Measurements from ENCODE around the gene CREBBP.

The CREBBP gene

DNA sequence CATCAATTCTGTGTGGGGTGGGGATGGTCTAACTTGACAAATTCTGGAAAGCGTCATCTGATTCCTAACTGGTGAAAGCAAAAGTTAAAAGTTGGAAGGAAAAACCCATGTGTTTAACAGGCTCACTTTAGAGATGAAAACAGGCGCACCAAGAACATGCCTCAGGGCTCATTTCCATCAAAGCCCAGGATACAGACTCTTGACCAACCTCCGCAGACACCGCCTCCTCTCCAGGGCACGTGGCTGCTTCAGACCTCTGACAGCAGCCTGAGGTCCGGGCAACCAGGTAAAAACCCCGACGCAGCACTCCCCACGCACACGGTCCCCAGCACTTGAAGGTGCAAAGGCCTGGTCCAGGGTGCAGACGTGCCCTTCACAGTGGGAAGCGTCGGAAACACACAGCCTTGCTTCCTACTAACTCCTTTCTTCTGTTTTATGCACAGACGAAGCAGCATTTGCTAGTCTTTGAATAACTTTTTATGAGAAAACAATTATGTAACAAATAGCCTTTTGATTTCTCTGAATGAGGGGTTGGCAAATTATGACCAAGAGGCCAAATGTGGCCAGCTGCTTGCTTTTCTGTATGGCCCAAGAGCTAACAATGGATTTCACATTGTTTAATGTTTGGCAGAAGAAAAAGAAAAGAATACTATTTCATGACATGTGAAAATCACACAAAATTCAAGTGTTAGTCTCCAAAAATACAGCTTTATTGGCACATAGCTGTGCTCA is 119.0 kb downstream of the CREBBP start:
- DNase-seq: no peak

DNA sequence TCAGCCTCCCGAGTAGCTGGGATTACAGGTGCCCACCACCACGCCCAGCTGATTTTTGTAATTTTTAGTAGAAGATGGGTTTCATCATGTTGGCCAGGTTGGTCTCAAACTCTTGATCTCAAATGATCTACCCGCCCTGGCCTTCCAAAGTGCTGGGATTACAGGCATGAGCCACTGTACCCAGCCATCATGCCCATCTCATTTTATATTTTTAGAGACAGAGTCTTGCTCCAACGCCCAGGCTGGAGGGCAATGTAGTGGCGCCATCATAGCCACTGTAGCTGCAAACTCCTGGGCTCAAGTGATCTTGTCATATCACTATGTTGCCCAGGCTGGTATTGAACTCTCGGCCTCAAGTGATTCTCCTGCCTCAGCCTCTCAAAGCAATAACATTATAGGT is 120.0 kb downstream of the CREBBP start:
- no peak for DNase-seq

DNA sequence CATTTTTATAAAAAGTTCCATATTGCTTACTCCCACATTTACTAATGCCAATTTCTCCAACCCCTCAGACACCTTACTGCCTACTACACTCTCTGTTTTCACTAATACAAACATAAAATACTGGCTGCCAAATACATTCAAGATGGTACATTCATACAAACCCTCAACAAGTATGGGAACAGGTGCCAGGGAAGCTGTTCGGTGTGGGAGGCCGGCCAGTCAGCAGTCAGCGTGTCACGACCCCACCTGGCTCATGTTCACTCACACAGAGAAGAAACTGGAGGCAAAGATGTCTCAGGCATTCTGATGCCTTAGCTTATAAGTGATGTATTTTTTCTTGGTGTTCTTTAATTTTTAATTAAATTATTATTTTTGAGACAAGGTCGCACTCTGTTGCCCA is 120.8 kb downstream of the CREBBP start:
- no peak for DNase-seq

GRCh38 chr16:3756113-3756512 is 124.4 kb downstream of the CREBBP start:
- DNase-seq: no peak

GRCh38 chr16:3755249-3755648 is 125.3 kb downstream of the CREBBP start:
- DNase-seq: no peak

DNA sequence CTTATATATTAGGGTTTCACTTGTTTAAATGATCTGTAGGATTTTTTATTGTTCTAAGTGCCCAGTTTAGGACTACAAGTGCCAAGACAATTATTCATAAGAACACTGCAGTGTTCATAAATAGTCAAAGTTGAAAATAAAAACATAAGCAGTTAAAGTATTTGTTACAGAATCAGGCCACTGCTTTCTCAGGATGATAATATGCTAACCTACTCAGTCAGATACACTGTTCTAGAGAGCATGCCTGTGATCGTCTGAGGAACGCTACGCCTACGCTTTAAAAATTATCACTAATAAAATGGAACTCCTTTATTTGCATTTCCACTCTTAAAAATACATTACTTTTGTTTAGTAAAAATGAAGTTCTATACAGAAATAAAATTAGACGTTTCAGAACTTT is 125.7 kb downstream of the CREBBP start:
- no peak for DNase-seq

- no peak for DNase-seq
These were observed 126.3 kb downstream of the CREBBP start for GRCh38 chr16:3754081-3754703.

DNA sequence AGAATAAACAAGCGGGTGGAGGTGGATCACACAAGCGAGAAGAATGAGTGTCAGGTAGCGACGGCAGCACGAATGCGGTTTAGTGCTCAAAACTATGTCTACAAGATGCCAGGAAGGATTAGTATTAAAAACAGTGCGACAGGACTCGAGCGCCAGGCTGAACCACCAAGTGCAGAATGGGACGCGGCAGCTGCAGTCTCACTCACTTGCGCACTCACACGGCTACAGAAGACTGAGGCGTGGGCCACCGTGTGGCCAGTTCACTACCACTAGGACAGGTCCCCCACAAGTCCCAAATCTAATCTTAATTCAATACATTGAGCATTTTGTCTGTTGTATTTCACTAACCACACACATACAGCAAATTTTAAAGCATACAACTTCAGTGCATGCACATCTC is 127.5 kb downstream of the CREBBP start:
- DNase-seq: no peak

- DNase-seq: no peak
These were observed 128.6 kb downstream of the CREBBP start for GRCh38 chr16:3751878-3752277.

DNA sequence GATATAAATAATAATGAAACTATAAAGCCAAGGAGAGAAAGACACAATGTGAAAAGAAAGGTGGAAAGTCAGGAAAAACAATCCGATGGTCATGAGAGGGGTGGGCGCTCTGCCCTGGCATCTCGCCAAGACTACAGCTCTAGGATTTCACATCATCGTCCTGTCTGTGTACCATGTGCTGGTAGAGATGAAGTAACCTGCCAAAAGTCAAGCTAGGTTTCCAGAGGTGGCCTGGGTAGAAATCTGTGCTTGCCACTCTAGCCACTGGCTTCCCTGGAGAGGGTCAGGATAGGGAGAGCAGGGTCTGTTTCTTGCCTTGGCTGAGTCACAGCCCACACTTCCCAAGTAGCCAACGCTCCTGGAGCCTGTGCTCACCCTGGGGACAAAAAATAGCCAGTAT is 132.2 kb downstream of the CREBBP start:
- no peak for DNase-seq

DNA sequence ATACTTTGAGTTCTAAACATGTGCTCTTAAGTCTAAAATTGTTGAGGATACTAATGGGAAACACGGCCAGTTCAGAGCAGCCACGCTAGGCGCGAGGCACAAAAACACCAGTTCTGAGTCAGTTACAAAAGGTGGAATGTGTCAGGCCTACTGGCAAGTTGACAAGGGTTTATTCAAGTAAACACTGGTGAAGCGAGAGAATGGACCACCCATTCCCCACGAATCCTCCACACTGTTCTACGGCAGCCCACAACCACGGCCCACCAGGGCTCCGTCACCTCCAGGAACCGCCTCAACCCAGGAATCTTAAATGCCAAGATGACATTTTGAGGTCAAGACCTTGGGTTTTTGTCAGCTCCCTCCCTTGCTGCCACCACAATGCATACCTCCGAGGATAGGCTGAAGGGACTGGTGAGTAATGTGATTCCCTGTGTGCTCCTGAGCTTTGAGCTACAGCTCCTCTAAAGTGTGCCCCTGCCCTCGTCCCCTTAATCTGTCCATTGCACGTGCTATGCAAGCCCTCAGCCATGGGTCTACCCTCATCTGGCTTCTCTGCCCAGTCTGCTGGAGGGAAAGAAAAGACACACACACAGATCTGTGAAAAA is 134.7 kb downstream of the CREBBP start:
- no peak for DNase-seq

GRCh38 chr16:3744018-3744417 is 136.5 kb downstream of the CREBBP start:
- DNase-seq: no peak

GRCh38 chr16:3740934-3741333 is 139.6 kb downstream of the CREBBP start:
- DNase-seq: no peak

DNA sequence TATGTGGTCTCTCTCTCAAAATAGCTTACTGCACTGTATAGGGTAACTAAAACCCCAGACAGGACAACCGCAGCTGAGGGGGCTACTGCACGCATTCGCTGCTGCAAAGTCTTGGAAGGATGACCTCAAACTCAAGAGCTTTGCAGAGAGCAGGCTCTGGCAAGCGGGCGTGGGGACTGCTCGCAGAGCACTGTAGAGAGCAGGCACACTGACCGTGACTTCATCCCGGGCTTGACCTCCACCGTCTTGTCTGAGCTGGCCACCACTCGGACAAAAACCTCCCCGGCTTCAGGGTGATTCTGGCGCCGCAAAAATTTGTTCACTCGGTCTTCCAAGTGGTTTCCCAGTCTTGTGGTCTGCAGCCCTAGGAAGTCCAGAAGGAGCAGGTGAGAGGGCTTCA is 140.3 kb downstream of the CREBBP start:
- no peak for DNase-seq

DNA sequence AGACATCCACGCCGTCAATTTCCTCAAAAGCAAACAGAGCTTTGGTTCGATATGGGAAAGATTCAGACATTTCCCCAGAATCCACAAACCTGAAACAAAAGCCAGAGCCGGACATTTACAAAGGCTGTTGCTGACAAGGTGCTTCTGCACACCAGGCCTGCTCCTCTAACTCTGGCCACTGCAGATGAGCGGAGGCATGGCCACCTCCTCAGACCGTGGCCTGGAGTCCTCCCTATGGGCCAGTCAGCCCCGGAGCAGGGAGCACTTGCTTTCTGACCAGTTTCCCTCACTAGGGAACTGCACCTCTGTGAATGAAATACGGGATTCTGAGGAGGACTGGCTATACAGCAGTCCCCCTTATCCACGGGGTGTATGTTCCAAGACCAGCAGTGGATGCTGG is 140.9 kb downstream of the CREBBP start:
- no peak for DNase-seq

DNA sequence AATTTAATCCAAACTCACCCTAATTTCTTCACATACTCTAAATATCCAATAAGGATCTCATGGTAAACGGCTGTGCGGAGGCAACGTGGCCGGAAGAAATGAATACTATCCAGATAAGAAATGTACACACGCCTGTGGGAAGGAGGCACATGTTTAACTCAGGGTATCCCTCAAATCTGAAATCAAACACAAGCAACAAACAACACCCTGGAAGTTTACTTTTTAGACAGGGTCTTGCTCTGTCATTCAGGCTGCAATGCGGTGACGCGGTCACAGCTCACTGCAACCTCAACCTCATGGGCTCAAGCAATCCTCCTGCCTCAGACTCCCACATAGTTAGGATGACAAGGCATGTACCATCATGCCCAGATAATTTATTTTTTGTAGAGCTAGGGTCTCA is 142.0 kb downstream of the CREBBP start:
- DNase-seq: no peak

DNA sequence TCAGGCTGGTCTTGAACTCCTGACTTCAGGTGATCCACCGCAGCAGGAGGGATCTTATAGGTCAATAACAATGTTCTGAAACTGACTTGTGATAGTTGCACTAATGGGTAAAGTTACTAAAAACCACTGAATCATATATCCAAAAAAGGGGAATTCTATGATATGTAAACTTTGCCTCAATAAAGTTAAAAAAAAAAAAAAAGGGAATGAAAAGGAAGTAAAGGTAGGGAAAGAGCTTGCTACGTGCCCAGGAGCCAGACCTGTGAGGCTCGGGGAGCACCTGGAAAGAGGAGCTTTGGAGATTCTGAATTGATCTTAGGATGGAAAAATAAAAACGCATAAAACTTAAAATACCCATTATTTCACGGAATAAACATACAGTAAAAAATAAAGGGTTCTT is 142.4 kb downstream of the CREBBP start:
- no peak for DNase-seq

- DNase-seq: no peak
These were observed 143.3 kb downstream of the CREBBP start for GRCh38 chr16:3737181-3737580.

- DNase-seq: no peak
These were observed 144.4 kb downstream of the CREBBP start for GRCh38 chr16:3736116-3736515.

DNA sequence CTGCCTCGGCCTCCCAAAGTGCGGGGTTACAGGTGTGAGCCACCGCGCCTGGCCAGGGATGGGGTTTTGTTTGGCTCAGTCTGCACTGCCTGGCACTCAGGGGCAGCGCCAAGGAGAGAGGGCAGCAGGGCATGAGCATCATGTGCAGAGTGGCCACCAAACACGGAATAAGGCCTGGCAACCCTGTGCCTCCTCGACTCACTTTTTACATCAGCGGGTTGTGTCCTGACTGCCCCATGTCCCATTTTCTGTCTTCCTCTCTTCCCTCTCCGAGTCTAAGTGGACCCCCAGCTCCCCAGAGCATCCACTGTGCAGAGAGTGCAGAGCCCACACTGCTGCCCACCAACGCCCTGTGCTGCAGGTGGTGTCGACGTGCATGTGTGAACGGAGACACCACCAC is 145.0 kb downstream of the CREBBP start:
- DNase-seq: no peak

- DNase-seq: no peak
These were observed 145.7 kb downstream of the CREBBP start for GRCh38 chr16:3734758-3735221.

DNA sequence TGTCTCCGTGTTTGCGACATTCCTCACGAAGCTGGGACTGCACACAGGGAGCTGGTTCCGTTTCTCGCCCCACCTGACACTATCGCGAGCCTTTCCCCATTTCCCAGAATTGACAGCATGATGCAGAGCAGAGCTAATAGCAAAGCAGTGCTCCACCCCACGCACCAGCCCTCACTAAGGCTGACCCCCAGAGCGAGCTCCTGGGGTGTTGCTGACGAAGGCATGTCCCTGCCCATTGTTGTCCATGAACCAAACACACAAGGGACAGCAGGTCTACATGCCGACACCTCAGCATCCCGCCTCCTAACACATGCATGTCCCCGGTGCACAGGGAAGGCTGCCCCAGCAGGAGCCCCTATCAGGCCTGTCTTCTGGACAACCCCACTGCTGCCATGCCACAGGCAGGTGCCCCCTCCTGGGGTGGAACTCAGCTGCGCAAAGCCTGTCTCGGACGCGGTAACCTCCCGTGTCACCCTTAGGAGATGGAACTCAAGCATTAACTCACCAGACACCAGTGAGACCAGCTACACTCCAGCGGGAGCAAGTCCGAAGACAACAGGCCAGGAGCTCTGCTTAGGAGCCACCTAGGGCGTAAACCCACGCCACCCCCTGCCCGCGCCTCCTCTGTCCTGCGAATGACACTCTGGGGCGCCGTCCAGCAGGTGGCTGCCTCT is 146.3 kb downstream of the CREBBP start:
- DNase-seq: no peak

DNA sequence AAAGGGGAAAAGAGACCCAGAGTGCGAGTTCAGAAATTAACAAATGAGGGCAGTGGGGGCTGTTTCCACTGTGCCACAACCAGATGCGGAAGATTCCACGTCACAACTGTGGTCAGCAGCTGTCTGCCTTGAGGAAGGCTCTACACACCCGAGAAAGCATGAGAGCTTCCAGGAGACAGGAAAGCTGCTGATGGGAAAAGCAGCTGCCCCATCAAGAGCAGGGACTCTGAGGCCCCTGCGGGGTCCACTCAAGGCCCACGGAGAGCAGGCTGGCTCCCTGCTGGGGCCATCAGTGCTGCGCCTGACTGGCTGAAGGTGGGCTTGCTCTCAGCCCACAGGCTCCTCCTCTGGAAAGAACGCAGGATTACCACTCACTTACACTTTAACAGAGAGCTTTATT is 148.3 kb downstream of the CREBBP start:
- DNase-seq: no peak

All from hematopoietic multipotent progenitor cell treated with erythropoietin and hydrocortisone succinate and interleukin-3 and kit ligand, for 4 days (in vitro differentiated cells).